Glomerular visceral epithelial cell (primary cell): ENCODE data around the gene C1R.
"Not testable (repeated sequence)": the region's sequence is repeated elsewhere in the genome, so short reads cannot be mapped to it uniquely, and the experiment has no call there.

Experiments used
- DNase-seq: peaks from one replicate; pipeline ENCODE4 v3.0.0-alpha.2; 2016; ENCODE audit errors: extremely low spot score

The C1R gene

GRCh38 chr12:7068240-7068993 is 23.8 kb downstream of the C1R start:
- no peak for DNase-seq

- no peak for DNase-seq
Measured at GRCh38 chr12:7067096-7067495, 25.1 kb downstream of the C1R start.

- no peak for DNase-seq
Measured at GRCh38 chr12:7066596-7066995, 25.6 kb downstream of the C1R start.

GRCh38 chr12:7065073-7065623 is 27.1 kb downstream of the C1R start:
- no peak for DNase-seq

- DNase-seq: no peak
Measured at GRCh38 chr12:7064516-7064915, 27.7 kb downstream of the C1R start.

GRCh38 chr12:7061596-7061995 is 30.6 kb downstream of the C1R start:
- no peak for DNase-seq

GRCh38 chr12:7061138-7061537 is 31.1 kb downstream of the C1R start:
- DNase-seq: no peak

- peak; percentile 82 for DNase-seq
Measured at GRCh38 chr12:7060353-7060954, 31.8 kb downstream of the C1R start, which contains the start of gene C1S. TSS of gene C1S (plus strand) at chr12:7060718. CDS start at chr12:7061913, 1,195 bp downstream.

GRCh38 chr12:7059780-7060179 is 32.5 kb downstream of the C1R start:
- no peak for DNase-seq

GRCh38 chr12:7058850-7059395 is 33.3 kb downstream of the C1R start:
- no peak for DNase-seq

- DNase-seq: no peak
Measured at GRCh38 chr12:7058163-7058845, 33.9 kb downstream of the C1R start.

GRCh38 chr12:7055736-7056135 is 36.5 kb downstream of the C1R start:
- not testable (repeated sequence) for DNase-seq

GRCh38 chr12:7054925-7055324 is 37.3 kb downstream of the C1R start:
- no peak for DNase-seq

- not testable (repeated sequence) for DNase-seq
Measured at GRCh38 chr12:7049973-7050372, 42.3 kb downstream of the C1R start.

GRCh38 chr12:7049445-7049951 is 42.7 kb downstream of the C1R start:
- DNase-seq: not testable (repeated sequence)

GRCh38 chr12:7047306-7047705 is 44.9 kb downstream of the C1R start:
- no peak for DNase-seq

GRCh38 chr12:7046383-7047105 is 45.7 kb downstream of the C1R start:
- no peak for DNase-seq

- no peak for DNase-seq
Measured at GRCh38 chr12:7045913-7046312, 46.3 kb downstream of the C1R start.

- peak; percentile 26 for DNase-seq
Measured at GRCh38 chr12:7042842-7043241, 49.4 kb downstream of the C1R start.

GRCh38 chr12:7039403-7039802 is 52.8 kb downstream of the C1R start:
- DNase-seq: no peak

- no peak for DNase-seq
Measured at GRCh38 chr12:7038591-7038990, 53.7 kb downstream of the C1R start.
